ENCODE data around the gene LYRM4. TPM values are rescaled to one million over a fixed set of nuclear protein-coding genes. Genes with fewer than 3 reads are reported as not detected.
"Not testable (repeated sequence)": the region's sequence is repeated elsewhere in the genome, so short reads cannot be mapped to it uniquely, and the experiment has no call there.

LYRM4 gene
- total RNA-seq, 1 donor from 2014 or later: 21.6 TPM

- no peak for DNase-seq (ENCODE audit: low spot score)
These were observed 138.1 kb downstream of the LYRM4 start for GRCh38 chr6:5122504-5123112.

GRCh38 chr6:5121956-5122355, 138.8 kb downstream of the LYRM4 start:
- DNase-seq (ENCODE audit: low spot score): no peak

GRCh38 chr6:5121479-5121878, 139.3 kb downstream of the LYRM4 start:
- DNase-seq (ENCODE audit: low spot score): no peak

- DNase-seq (ENCODE audit: low spot score): not testable (repeated sequence)
These were observed 140.2 kb downstream of the LYRM4 start for GRCh38 chr6:5120543-5120942.

GRCh38 chr6:5120011-5120410, 140.7 kb downstream of the LYRM4 start:
- no peak for DNase-seq (ENCODE audit: low spot score)

- DNase-seq (ENCODE audit: low spot score): no peak
These were observed 141.4 kb downstream of the LYRM4 start for GRCh38 chr6:5119090-5119951.

- no peak for DNase-seq (ENCODE audit: low spot score)
These were observed 144.3 kb downstream of the LYRM4 start for GRCh38 chr6:5116243-5116991.

GRCh38 chr6:5115168-5115567, 145.6 kb downstream of the LYRM4 start:
- DNase-seq (ENCODE audit: low spot score): no peak

- no peak for DNase-seq (ENCODE audit: low spot score)
These were observed 147.7 kb downstream of the LYRM4 start for GRCh38 chr6:5113096-5113495.

GRCh38 chr6:5112066-5112799, 148.5 kb downstream of the LYRM4 start:
- DNase-seq (ENCODE audit: low spot score): no peak

GRCh38 chr6:5111626-5112025, 149.1 kb downstream of the LYRM4 start:
- no peak for DNase-seq (ENCODE audit: low spot score)

GRCh38 chr6:5110246-5110645, 150.5 kb downstream of the LYRM4 start:
- no peak for DNase-seq (ENCODE audit: low spot score)

- DNase-seq (ENCODE audit: low spot score): no peak
These were observed 151.3 kb downstream of the LYRM4 start for GRCh38 chr6:5109436-5109835.

- no peak for DNase-seq (ENCODE audit: low spot score)
These were observed 152.1 kb downstream of the LYRM4 start for GRCh38 chr6:5108536-5109150.

GRCh38 chr6:5108068-5108467, 152.7 kb downstream of the LYRM4 start:
- DNase-seq (ENCODE audit: low spot score): no peak

- no peak for DNase-seq (ENCODE audit: low spot score)
These were observed 153.4 kb downstream of the LYRM4 start for GRCh38 chr6:5107341-5107740.

GRCh38 chr6:5105146-5105545, 155.6 kb downstream of the LYRM4 start:
- no peak for DNase-seq (ENCODE audit: low spot score)

- no peak for DNase-seq (ENCODE audit: low spot score)
These were observed 156.1 kb downstream of the LYRM4 start for GRCh38 chr6:5104667-5105066.

GRCh38 chr6:5103250-5103649, 157.5 kb downstream of the LYRM4 start:
- DNase-seq (ENCODE audit: low spot score): no peak

- no peak for DNase-seq (ENCODE audit: low spot score)
These were observed 158.3 kb downstream of the LYRM4 start for GRCh38 chr6:5102267-5102970.

- DNase-seq (ENCODE audit: low spot score): no peak
These were observed 159.9 kb downstream of the LYRM4 start for GRCh38 chr6:5100806-5101205.
